HG02870 (cell line): ENCODE data around the gene OR6P1.

ENCODE experiments used
- ATAC-seq: cut with Tn5 transposase; IDR thresholded peaks from one replicate; pipeline ENCODE4 v1.9.1; 2021; ENCODE audit warnings: mild to moderate bottlenecking, moderate library complexity; ENCODE audit not compliant: unreplicated experiment

OR6P1 gene, protein sequence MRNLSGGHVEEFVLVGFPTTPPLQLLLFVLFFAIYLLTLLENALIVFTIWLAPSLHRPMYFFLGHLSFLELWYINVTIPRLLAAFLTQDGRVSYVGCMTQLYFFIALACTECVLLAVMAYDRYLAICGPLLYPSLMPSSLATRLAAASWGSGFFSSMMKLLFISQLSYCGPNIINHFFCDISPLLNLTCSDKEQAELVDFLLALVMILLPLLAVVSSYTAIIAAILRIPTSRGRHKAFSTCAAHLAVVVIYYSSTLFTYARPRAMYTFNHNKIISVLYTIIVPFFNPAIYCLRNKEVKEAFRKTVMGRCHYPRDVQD

GRCh38 chr1:158570480-158570879, at the start of gene OR6P1:
TSS of gene OR6P1 (minus strand) at chr1:158570580. CDS start at chr1:158563604, 6,976 bp downstream.
- ATAC-seq = no peak

- ATAC-seq = no peak
Measured at GRCh38 chr1:158613764-158614163, 43.4 kb upstream of the OR6P1 start.

- ATAC-seq = no peak
Measured at GRCh38 chr1:158611916-158612315, 41.5 kb upstream of the OR6P1 start.

GRCh38 chr1:158607296-158607695, 36.9 kb upstream of the OR6P1 start:
- no peak for ATAC-seq

- ATAC-seq = no peak
Measured at GRCh38 chr1:158604968-158605367, 34.6 kb upstream of the OR6P1 start, which contains the start of gene OR10Z1. TSS of gene OR10Z1 (plus strand) at chr1:158605268. CDS start at chr1:158606439, 1,171 bp downstream.

DNA sequence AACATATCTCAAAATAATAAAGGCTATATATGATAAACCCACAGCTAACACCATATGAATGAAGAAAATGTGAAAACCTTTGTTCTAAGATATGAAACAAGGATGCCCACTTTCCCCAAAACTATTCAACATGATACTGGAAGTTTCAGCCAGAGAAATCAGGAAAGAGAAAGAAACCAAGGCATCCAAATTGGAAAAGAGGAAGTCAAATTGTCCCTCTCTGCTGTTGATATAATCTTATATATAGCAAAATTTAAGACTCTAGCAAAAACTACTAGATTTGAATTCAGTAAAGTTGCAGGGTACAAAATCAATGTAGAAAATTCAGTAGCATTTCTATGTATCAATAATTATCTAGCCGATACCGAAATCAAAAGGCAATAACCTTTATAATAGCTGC, 30.4 kb upstream of the OR6P1 start:
- no peak for ATAC-seq

GRCh38 chr1:158586942-158587341, 16.6 kb upstream of the OR6P1 start:
- ATAC-seq = no peak

DNA sequence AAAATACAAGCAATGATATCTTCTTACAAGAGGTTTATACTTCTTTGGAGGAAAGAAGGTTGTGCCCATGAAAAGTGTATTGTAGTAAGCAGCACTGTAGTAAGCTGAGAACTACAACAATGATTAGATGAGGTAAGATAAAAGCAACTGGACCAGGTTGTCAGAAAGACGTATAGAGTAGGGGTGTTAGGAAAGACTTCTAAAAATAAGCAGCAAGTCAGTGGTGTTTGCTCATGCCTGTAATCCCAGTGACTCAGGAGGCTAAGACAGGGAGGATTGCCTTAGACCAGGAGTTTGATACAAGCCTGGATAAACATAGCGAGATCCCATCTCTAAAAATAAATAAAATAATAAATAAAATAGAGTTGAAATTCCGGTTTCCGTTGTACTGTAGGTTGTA, 13.6 kb upstream of the OR6P1 start:
- ATAC-seq = no peak

- ATAC-seq = no peak
Measured at GRCh38 chr1:158579733-158580132, 9.4 kb upstream of the OR6P1 start, which contains the start of gene OR10X1. TSS of gene OR10X1 (minus strand) at chr1:158579899. CDS start at chr1:158579899, 0 bp downstream.

- ATAC-seq = no peak
Measured at GRCh38 chr1:158577561-158577960, 7.2 kb upstream of the OR6P1 start.

DNA sequence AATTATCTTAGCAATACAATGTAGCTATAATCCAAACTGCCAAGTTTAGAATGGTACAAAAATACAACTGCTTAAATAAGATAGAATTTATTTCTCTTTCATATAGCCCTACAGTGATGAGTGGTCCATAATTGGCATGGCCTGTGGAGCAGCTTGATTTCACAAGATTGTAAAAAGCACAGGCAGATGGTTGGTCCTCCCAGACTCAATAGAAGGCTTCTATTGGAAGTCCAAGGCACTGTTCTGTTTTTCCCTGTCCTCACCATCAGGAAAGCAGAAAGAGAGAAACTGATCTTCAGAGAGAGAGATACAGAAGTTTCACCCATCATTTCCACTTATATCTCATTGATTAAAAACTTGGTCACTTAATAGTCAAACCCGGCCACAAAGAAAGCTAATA, 1.8 kb upstream of the OR6P1 start:
- no peak for ATAC-seq

DNA sequence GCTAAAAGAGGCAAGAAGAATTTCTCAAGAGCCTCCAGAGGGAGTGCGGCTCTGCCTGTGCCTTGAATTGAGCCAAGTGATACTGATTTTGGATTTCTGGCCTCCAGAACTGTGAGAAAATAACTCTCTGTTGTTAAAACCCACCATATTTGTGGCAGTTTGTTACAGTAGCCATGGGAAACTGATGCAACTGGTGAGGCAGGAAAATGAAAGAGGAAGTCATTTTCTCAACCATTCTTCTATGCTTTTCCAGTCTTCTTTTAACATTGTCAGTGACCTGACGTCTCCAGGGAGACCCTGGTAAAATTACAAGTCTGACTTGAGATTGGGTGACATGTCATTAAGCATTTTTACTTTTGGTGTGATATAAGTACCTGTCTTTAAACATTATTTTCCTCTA, 5.8 kb downstream of the OR6P1 start:
- no peak for ATAC-seq

DNA sequence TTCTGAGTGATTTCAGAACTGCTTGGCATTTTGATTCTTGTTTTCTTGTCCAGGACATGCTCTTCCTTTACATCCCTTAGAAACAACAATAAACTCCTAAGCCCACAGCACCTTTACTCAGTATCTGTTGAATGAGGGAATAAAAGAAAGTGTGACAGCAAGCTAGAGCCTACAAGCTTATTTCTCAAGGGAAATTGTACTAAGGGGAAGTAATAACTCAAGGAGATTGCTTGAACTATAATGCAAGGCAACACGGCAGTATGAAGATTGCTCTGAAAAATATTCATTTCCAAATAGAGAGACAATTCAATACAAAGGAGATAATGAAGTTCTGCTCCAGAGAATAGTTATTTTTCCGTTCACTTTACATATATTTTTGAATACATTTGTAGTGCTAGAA, 6.5 kb downstream of the OR6P1 start:
- ATAC-seq = no peak

DNA sequence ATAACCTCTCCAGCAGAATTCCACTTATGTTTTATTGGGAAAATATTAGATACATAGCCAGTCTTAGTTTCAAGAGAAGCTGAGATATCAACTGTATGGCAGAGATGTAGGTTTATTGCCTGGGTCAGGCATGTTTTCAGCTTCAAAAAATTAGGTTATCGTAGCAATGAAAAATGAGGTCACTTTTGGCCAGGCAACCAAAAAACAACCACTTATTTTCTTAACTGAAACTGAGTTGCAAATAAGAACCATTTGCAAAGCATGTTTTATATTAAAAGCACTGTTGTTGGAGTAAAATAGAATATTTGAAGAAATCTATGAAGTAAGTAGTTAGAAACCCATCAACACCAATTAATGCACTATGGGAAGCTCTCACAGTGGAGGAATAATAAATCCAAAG, 10.7 kb downstream of the OR6P1 start:
- no peak for ATAC-seq

- ATAC-seq = no peak
Measured at GRCh38 chr1:158554352-158554751, 16.0 kb downstream of the OR6P1 start, which contains the start of gene OR6Y1. TSS of gene OR6Y1 (minus strand) at chr1:158554405. CDS start at chr1:158548105, 6,300 bp downstream.

- ATAC-seq = no peak
Measured at GRCh38 chr1:158552296-158552695, 18.1 kb downstream of the OR6P1 start.

GRCh38 chr1:158547533-158547932, 22.8 kb downstream of the OR6P1 start:
- no peak for ATAC-seq

- ATAC-seq = no peak
Measured at GRCh38 chr1:158537609-158538008, 32.8 kb downstream of the OR6P1 start.

- ATAC-seq = no peak
Measured at GRCh38 chr1:158534496-158534895, 35.9 kb downstream of the OR6P1 start.

DNA sequence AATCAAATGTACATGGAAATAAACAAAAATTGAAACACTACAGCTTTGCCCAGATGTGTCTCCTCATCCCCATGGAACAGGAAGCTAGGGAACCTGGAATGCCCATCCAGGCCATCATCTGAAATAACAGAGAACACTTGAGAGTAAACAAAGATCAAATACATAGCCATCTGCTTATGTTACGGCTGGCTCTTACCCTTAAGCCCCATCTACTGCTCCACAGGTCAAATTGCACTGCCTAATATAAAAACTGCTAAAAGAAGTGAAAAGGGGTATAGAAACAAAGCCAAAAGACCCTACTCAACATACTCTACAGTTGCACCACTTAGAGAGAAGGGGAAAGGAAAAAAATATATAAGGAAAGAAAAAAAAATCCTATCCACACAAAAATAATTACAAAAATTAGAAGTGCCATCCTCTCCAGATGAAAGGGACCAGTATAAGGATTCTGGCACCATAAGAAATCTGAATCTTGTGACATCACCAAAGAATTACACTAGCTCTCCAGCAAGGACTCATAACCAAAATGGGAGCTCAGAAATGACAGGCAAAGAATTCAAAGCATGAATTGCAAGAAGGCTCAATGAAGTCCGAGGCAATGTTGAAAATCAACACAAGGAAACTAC, 43.1 kb downstream of the OR6P1 start:
- no peak for ATAC-seq

- ATAC-seq = no peak
Measured at GRCh38 chr1:158521666-158522058, 48.7 kb downstream of the OR6P1 start.

- no peak for ATAC-seq
Measured at GRCh38 chr1:158520955-158521665, 49.3 kb downstream of the OR6P1 start.
